GM18499 (cell line): ENCODE data around the gene TMEM168.
"Not testable (repeated sequence)": the region's sequence is repeated elsewhere in the genome, so short reads cannot be mapped to it uniquely, and the experiment has no call there.

Experiments
- ATAC-seq: cut with Tn5 transposase; IDR thresholded peaks from one replicate; pipeline ENCODE4 v1.9.1; 2021; ENCODE audit warnings: moderate number of reproducible peaks; ENCODE audit not compliant: insufficient read depth, unreplicated experiment

TMEM168 gene, protein sequence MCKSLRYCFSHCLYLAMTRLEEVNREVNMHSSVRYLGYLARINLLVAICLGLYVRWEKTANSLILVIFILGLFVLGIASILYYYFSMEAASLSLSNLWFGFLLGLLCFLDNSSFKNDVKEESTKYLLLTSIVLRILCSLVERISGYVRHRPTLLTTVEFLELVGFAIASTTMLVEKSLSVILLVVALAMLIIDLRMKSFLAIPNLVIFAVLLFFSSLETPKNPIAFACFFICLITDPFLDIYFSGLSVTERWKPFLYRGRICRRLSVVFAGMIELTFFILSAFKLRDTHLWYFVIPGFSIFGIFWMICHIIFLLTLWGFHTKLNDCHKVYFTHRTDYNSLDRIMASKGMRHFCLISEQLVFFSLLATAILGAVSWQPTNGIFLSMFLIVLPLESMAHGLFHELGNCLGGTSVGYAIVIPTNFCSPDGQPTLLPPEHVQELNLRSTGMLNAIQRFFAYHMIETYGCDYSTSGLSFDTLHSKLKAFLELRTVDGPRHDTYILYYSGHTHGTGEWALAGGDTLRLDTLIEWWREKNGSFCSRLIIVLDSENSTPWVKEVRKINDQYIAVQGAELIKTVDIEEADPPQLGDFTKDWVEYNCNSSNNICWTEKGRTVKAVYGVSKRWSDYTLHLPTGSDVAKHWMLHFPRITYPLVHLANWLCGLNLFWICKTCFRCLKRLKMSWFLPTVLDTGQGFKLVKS

DNA sequence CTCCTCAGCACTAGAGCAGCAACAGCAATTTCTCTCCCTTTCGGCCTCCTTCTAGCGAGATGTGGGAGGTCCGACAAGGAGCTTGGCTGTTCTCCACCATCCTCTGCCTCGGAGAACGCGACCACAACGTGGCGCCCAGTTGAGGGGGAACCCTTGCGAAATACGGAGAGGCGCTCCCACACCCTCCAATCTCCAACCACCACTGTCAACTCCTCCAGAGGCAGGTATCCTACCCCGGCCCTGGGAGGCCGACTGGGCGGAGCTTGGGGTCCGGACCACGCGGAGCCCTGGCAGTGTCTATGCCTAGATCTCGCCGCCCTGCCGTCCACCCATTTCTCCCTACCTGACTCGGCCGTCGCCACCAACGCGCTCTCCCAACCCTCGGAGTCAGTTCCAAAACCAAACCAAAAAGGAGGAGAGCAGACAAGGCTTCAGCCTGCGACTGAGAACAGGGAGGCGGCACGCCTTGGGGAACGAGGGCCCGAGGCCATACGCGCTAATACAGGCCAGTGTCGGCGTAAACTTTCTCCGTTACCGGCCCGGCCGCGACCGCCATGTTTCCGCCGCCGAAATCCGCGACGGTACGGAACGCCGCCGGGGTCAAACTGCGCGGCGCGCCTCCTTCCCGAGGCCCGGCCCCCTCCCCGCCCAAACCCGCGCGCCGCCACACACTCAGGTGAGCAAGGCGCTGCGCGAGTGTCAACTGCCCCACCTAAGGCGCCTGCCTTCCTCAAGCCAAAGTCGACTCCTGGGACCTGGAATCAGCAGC is at the start of gene TMEM168:
TSS of gene TMEM168 (minus strand) at position 577 of the 769 bp plus-strand sequence. CDS start 5,568 bp downstream, outside the sequence.
- ATAC-seq: peak; percentile 60

DNA sequence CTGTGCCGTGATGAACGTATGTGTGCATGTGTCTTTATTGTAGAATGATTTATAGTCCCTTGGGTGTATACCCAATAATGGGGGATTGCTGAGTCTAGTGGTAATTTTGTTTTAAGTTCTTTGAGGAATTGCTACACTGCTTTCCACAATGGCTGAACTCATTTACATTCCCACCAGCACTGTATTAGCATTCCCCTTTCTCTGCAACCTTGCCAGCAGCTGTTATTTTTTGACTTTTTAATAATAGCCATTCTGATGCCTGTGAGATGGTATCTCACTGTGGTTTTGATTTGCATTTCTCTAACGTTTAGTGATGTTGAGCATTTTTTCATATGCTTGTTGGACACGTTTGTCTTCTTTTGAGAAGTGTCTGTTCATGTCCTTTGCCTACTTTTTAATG is 45.7 kb upstream of the TMEM168 start:
- ATAC-seq: not testable (repeated sequence)

DNA sequence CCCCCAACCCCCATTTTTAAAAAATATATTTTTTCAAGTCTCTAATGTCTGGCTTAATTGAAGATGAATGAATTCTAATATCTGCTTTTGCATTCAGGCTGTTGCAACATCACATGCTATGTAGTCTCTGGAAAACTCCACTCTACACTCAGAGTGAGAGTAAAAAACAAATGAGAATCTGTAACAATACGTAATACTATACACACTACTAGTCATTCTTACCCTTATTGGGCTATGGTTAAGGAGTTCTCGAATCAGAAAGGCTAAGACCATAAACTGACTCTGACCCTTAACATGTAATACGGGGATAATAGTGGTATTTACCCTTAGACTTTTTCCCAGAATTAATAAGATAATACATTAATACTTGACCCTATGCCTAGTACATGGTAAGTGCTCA is 42.9 kb upstream of the TMEM168 start:
- ATAC-seq: no peak

DNA sequence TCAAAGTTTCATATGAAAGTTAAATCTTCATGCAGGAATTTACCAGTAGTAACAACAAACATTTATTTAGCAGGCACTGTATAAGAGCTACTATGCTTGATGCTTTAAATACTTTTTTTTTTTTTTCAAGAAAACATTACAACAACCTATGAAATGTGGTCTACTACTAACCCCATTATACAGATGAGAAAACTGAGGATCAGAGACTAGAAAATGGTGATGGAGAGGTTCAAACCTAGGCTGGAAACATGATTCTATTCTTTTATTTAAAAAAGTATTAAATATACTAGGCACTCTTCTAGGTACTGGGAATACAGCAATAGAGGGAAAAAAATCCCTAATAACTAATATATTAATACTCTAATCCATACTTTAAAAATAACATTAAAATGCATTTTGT is 40.6 kb upstream of the TMEM168 start:
- ATAC-seq: no peak

DNA sequence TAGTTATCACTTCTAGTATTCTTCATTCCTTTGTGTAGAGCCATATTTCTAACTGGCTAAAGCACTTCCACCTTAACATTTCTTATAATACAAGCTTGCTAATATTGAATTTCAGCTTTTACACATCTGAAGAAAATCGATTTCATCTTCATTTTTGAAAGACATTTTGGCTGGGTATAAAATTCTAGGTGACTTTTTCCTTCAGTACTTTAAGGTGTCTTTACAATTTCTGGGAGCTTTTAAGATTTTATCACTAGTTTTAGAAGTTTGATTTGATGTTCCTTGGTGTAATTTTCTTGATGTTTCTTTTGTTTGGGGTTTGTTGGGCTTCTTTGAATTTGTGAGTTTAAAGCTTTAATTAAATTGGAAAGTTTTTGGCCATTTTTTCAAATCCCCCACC is 38.5 kb upstream of the TMEM168 start:
- ATAC-seq: no peak

DNA sequence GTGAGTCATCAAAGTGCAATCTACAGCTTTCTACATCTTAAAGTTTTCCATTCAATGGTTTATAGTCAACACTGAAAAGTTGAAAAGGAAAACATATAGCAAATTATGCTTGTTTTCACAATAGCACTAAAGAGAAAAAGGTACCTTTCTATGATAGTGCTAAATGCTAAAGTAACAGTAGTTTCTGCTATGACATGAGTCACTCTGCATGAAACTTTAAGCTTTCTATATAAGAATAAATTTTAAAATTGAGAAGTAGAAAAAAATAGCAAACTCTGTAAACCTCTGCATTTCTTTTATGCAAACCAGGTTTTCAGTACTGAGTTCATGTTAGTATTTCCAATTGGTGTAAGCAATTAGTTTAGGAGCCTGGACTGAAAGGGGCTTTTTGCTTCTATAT is 31.2 kb upstream of the TMEM168 start:
- ATAC-seq: no peak

DNA sequence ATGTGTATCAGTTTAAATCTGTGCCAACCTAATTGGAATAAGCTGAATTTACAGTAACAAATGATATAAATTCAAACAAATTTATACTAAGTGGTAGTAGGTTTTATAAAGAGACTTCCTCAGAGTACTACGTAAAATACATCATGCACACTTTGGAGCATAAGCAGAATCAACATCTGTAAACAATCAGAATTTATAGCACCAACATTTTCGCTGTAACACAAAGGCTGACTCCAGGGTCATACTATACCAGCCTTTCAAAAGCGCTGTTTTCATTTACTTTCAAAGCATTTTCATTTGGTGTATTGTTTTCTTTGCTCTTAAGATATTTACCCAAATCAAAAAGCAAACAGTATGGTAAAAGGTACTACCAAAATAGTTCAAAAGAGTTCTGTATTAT is 29.3 kb upstream of the TMEM168 start:
- no peak for ATAC-seq

DNA sequence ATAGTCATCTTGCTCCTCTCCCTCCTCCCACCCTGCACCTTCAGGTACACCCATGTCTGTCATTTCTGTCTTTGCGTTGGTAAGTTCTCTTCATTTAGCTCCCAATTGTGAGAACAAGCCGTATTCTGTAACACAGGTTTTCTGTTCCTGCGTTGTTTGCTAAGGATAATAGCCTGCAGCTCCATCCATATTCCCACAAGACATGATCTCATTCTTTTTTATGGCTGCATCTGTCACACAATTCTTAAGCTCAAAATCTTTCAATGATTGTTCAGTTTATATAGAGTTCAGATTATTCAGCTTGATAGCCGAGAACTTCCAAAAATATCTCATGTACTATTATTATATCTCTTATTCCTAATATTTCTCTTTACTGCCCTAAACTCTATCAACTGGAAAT is 16.0 kb upstream of the TMEM168 start:
- no peak for ATAC-seq

DNA sequence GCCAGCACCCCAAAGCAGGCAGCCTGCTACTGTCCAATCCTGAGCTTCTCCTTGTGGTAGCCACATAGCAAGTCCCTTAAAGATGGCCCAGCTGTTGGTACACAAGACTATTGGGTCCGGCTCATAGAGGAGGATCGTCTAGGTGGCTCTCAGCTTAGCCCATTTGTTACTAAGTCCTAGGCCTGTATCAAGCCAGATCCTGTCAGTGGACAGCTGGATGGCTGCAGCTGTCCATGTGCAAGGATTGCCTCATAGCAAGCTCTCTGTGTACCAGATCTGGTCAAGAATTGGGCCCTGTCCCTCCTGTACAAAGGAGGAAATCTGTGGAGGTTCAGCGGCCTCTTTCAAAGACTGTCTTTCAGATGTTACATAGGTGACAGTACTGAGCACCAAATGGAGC is 12.2 kb upstream of the TMEM168 start:
- ATAC-seq: no peak

DNA sequence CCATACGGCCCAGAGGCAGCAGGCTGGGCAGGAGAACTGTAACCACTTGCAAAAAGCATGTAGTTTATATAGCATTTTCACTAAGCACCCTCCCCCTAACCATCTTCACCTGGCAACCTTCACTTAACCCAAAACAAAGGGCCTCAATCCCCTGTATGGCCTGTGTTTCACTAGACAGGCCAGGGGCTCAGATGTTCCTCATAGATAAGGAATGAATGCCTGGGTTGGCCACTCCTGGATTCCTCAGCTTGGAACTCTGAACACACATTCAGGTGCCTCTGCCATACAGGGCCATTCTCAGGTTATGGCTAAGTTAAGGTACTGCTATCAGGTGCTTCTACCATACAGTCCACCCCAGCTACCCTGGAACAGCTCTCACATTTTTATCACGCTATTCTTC is 10.3 kb upstream of the TMEM168 start:
- ATAC-seq: no peak

DNA sequence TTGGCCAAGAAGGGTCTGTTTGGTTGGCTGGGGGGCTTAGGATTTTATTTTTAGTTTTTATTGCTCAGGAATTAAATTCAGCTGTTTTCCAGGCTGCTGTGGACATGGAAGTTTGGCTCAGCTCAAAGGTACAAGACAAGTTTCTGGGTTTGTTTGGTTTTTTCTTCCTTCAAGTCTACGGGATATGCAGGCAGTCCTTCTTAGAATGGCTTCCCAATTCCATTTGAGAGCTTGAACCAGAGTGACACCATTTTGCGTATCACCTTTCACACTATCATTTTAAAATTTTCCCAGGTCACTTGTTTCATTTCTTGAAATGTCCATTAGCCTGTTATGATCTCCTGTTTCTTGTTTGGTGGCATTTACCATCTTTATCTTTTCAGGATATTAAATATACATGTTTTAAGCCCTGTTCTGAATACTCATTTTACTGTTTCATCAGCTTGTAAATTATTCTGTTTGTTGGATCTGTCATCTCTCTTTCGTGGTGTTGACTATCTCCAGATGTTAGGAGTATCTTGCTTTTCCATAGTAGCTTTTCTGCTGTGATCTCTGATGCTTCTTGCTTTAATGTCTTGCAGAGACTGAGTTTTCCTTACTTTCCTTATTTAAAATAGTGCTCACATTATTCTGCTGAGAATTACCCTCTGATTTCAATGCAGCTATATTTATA is 9.4 kb upstream of the TMEM168 start:
- no peak for ATAC-seq

DNA sequence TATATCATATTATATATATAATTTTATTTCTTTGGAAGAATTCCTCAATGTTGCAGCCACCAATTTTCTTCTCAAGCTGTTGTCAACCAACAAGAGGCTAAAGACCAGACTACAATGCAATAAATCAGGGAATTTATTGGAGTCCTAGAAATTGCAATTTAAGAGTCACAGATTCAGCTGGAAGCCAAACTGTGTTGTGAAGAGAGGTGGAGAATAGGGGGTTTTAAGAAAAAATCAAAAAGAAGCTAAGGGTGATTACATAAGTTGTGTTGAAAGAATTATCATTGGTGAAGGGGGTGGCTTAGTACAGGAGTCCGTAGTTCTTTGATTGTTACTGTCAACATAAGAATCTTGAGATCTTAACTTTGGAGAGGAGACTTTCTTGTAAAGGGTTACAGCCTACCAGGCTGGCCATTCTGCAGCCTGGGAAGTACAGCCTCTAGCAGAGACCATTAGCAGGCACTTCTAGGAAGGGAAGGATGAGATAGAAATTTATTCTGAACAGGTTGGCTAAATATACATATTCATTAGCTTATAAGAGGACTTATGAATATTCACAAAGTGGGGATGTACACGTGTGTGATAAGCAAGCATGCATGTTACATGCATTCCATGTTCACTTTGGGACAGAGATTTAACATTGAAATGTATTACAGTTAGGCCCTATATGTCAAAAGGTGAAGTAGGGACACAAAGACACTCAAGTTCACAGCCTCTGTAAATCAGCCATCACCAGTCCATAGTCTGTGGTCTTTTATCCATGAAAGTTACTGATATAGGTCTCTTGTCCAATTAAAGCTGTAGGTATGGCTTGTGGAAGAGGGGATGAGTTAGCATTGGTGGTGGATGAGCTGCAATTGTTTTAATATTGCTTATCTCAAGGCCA is 8.3 kb upstream of the TMEM168 start:
- no peak for ATAC-seq

DNA sequence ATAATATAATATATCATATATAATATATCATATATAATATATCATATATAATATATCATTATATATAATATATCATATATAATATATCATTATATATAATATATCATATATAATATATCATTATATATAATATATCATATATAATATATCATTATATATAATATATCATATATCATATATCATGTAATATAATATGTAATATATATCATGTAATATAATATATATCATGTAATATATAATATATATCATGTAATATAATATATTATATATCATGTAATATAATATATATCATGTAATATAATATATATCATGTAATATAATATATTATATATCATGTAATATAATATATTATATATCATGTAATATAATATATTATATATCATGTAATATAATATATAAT is 6.4 kb upstream of the TMEM168 start:
- ATAC-seq: not testable (repeated sequence)

DNA sequence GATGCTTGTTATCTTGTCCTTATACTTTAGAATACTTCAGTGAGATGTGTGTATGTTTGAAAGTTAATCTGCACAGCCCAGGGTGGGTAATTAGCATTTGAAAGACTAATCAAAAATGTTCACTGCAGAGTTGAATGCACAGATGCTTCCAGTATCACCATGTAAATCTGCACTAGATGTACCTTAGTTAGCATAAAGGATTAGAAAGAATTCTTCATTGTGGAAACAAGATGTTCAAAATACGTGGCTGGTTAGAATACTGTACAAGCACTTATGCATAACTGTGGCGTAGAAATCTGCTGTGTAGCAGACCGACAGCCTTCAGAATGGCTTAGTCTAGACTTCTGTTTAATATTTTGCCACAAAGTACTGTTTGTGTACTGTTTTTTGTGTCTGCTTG is 2.2 kb upstream of the TMEM168 start:
- ATAC-seq: no peak

DNA sequence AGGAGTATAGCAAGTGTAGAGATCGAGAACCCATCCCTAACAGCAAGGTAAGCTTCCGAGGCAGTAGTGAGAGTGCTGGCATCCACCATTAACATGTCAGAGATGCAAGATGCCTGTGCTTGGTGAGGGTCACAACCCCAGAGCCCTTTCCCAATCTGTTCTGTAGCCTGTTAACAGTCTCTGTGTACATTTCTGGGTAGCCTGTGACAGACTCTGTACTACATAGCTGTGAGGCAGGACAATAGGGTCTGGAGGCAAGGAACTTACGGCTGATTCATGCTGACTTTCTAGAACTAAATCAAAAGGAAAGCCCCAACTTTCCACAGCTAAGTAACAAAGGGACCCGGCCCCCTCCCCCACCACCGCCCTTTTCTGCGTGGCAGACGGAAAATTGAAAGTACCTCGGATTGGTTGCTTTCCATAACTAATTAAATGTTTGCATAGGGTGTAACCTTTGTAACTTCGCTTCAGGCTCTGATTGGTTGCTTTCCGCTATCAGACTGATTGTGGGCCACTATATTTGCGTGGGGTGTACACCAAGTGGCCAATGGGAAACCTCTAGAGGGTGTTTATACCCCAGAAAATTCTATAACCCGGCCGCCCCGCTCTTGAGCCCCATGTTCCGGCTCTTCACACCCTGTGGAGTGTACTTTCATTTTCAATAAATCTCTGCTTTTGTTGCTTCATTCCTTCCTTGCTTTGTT is 1.4 kb upstream of the TMEM168 start:
- no peak for ATAC-seq

DNA sequence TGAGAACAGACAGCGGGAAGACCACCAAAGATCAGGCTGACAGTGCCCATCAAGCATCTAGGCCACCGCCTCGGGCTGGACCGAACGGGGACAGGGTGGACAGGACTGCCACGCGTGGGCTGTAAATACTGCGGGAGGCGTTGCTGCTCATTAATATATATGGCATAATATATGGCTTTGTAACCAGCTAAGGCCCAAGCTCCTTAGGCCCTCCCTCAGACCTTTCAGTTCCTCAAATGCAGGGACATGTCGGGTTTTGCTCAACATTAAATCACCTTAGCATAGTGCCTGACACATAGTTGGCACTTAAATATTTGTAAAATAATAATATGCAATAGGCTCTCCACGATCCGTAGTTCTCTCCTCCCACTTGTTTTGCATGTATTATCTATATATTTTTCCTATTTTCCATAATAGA is 402 bp upstream of the TMEM168 start:
- peak; percentile 54 for ATAC-seq

DNA sequence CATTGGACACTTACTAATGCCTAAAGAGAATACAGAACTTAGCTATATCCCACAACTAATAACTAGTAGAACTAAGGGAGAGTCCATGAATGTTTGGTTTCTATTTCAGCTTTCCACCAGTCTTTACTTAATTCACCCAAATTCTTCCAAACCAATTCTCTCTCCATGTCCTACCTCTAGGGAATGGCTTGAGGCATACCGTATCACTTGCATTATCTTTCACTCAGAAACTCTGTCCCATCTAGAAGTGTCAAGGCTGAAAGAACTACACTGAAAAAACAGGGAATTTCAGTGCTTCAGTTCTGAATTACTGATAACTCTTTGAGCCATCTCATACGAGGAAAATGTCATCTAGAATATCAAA is 758 bp downstream of the TMEM168 start:
- ATAC-seq: no peak

DNA sequence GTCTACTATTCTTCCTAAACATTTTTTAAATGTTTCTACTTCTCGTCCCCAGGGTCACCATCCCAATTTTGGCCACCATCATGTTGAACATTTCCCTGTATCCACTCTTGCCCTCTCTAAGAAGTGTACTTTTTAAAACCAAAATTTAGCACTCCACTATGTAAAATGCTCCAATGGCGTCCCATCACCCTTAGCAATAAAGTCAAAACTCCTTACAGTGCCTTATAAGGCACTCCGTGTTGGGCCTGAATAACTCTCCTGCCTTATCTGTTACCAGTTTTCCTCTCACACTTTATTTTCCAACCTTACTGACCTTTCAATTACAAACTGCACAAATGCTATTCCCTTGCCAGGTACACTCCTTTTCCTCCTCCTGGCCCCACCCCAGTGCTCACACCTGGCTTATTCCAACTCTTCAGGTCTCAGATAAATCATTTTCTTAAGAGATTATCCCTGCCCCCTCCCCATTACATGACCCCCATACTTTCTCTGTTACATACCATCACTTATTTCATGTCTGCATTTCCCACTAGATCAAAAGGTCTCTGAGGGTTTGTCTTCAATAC is 1.3 kb downstream of the TMEM168 start:
- no peak for ATAC-seq

DNA sequence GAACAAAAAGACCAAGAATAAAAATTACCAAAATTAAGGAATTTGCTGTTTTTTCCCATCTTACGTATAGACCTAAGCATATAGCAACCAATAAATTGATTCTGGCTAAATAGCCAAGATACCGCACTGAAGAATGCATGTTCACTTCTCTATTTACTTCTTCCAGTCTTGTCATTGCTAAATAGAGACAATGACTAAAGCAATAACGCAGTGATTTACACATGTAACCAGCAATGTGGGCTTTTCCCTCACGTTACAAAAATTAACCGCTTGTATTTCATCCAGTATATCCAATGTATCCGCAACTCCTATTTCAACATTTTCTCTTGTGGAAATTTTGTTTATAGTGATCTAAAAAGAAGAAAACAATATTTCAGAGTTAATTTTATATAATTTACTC is 5.6 kb downstream of the TMEM168 start:
- no peak for ATAC-seq
